ENCODE data around the gene DRD1. TPM values are rescaled to one million over a fixed set of nuclear protein-coding genes. Genes with fewer than 3 reads are reported as not detected.

Gene DRD1
- total and polyA plus RNA-seq, 2 experiments from 2014 or later = 0.11 to 0.14 TPM

DNA sequence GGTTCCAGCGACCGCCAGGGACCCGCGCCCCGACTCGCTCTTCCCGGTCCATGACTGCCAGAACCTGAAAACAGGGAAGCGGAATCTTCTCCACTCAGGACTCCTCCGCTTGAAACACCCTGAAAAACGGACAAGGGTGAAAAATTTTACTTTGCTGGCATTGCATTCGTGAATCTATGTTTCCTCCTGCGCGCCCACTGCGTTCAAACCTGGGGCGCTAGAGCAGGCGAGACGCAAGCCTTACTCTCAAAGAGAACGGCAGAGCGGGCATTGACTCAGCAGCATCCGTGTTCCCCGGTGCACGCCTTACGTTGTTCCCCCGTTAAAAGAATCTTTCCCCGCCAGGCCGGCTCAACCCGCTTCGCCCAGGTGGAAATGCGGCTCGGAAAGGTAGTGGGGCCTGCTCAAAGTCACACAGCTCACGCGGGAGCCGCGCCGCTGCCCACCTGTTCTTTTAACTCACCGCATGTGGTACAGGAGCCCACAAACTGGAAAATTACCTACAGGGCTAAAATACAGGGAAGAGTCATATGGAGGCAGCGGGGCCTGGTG lies 999 bp upstream of the DRD1 start:
- peak; percentile 29 for ATAC-seq
- Mint-ChIP-seq H3K27me3 (ENCODE audit: insufficient read depth, low read depth, poor library complexity) (peaks cover 36% of the 10 kb centered on the region), H3K27ac (no peak overlapping the region), H3K9me3 (no peaks in the 10 kb centered on the region; the same call in 1 of the 3 replicates), H3K4me1 (peaks cover 35% of the 10 kb centered on the region), H3K4me3 (peak overlapping the region; percentile 78), H3K36me3 (ENCODE audit: low read depth) (no peaks in the 10 kb centered on the region; the same call in 2 of the 3 replicates)
- Histone ChIP-seq H3K36me3 (ENCODE audit: insufficient read depth) (no peaks in the 10 kb centered on the region), H3K27ac (ENCODE audit: low read depth) (no peak overlapping the region), H3K79me2 (replicated peaks; ENCODE audit: insufficient read depth) (no peaks in the 10 kb centered on the region), H3K4me2 (peak overlapping the region; percentile 95), H3K27me3 (ENCODE audit: insufficient read depth) (peaks cover 69% of the 10 kb centered on the region), H3K4me1 (ENCODE audit: insufficient read depth) (peaks cover 35% of the 10 kb centered on the region), H4K20me1 (replicated peaks; ENCODE audit: insufficient read depth) (no peaks in the 10 kb centered on the region), H3K4me3 (peak overlapping the region; percentile 66), H3K9me2 (ENCODE audit: insufficient read depth) (no peaks in the 10 kb centered on the region), H3F3A (replicated peaks; ENCODE audit: low read depth) (no peaks in the 10 kb centered on the region), H2AFZ (peak overlapping the region; percentile 99)
- TF ChIP-seq NANOG (IDR thresholded peaks at IDR 0.05; ENCODE audit: borderline replicate concordance) (no peak), ZNF331 (CRISPR knock-in tag; IDR thresholded peaks at IDR 0.05; ENCODE audit: low read depth) (no peak)
- TF ChIP-seq, protein P1, sequence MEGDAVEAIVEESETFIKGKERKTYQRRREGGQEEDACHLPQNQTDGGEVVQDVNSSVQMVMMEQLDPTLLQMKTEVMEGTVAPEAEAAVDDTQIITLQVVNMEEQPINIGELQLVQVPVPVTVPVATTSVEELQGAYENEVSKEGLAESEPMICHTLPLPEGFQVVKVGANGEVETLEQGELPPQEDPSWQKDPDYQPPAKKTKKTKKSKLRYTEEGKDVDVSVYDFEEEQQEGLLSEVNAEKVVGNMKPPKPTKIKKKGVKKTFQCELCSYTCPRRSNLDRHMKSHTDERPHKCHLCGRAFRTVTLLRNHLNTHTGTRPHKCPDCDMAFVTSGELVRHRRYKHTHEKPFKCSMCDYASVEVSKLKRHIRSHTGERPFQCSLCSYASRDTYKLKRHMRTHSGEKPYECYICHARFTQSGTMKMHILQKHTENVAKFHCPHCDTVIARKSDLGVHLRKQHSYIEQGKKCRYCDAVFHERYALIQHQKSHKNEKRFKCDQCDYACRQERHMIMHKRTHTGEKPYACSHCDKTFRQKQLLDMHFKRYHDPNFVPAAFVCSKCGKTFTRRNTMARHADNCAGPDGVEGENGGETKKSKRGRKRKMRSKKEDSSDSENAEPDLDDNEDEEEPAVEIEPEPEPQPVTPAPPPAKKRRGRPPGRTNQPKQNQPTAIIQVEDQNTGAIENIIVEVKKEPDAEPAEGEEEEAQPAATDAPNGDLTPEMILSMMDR (conservative IDR thresholded peaks at IDR 0.05; ENCODE audit: low read depth in 2 of 2) = 0 out of 4 replicates have a peak, but pooled peaks of 1 of the 2 experiments have one; percentile 1
- DNase-seq (ENCODE audit: low spot score) = peak; percentile 64

DNA sequence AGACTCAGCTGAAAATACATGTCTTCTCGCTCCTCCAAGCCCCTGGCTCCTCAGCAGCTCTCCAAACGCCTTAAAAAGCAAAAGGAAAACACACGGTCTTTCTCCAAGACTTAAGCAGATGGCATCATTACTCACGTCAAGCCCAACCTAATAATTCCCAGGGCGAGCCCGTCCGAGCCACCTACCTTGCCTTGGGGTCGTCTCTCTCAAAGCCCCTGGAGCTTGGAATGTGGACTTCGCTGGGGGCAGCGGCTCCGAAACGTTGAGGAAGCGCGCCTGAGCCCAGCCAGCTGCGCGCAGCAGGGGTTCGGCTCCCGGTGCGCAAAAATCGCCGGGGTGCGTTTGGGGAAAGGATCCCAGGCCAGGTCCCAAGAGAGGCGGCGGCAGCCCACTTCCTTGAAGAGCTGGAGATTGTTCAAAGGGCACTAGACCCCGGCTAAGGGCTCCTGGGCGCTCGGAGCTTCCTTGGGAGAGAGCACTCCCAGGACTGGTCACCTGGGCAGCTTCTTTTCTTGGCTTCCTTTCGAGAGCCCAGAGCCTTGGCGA lies 395 bp downstream of the DRD1 start:
- TF ChIP-seq EZH2 (IDR thresholded peaks at IDR 0.05; ENCODE audit: low read depth, unreplicated experiment) (no peak), CREB1 (CRISPR knock-in tag; IDR thresholded peaks at IDR 0.05; ENCODE audit: low read depth) (no peak), JUNB (IDR thresholded peaks at IDR 0.05; ENCODE audit: unreplicated experiment) (no peak)
- Histone ChIP-seq H2AFZ (peak overlapping the region; percentile 94), H3K36me3 (ENCODE audit: insufficient read depth) (no peaks in the 10 kb centered on the region), H3F3A (replicated peaks; ENCODE audit: low read depth) (no peaks in the 10 kb centered on the region), H3K27me3 (ENCODE audit: insufficient read depth) (peaks cover 69% of the 10 kb centered on the region), H4K20me1 (replicated peaks; ENCODE audit: insufficient read depth) (no peaks in the 10 kb centered on the region), H3K79me2 (replicated peaks; ENCODE audit: insufficient read depth) (no peaks in the 10 kb centered on the region), H3K4me3 (peak overlapping the region; percentile 66), H3K9me2 (ENCODE audit: insufficient read depth) (no peaks in the 10 kb centered on the region), H3K4me1 (ENCODE audit: insufficient read depth) (peaks cover 46% of the 10 kb centered on the region), H3K27ac (ENCODE audit: low read depth) (no peak overlapping the region), H3K4me2 (peak overlapping the region; percentile 95)
- H3K27ac Mint-ChIP-seq = no peak overlapping the region
- H3K9me3 Mint-ChIP-seq = no peaks in the 10 kb centered on the region; the same call in 1 of the 3 replicates
- H3K27me3 Mint-ChIP-seq (ENCODE audit: insufficient read depth, low read depth, poor library complexity) = peaks cover 36% of the 10 kb centered on the region
- H3K4me1 Mint-ChIP-seq = peaks cover 34% of the 10 kb centered on the region
- DNase-seq (ENCODE audit: low spot score) (peak; percentile 44), ATAC-seq (peak; percentile 4)
- H3K4me3 Mint-ChIP-seq = peak overlapping the region; percentile 57
- H3K36me3 Mint-ChIP-seq (ENCODE audit: low read depth) = no peaks in the 10 kb centered on the region; the same call in 2 of the 3 replicates

DNA sequence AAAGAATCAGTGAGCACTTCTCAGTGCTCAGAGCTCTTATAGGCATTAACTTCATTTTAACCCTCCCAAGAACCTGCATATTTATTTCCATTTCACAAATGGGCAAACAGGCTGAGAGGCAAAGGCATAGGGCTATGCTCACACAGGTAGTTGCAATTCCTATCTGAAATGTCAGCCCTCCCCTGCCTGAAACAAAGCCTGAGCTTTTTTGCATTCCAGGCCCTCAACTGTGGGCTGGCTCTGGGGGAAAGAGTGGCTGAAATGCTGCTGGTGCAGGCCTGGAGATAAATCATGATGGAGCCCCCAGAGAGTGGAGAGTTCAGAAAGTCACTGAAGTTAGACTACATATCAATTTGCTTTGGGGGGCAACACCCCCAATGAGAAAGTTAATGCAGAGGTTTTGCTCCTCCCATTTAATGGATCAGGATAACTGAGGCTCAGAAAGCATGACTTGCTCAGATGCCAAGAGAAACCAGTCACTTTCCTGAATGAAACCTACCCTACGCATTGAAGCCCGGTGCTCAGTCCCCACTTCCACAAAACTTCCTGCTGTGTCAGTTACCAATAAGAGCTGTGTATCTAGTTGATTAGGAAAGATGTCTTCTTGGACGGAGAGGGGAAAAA lies 5.6 kb downstream of the DRD1 start:
- peak; percentile 46; the same call in 2 of the 3 replicates for ATAC-seq
- peaks cover 75% of the 10 kb centered on the region for H3K4me1 ChIP-seq (ENCODE audit: insufficient read depth)
- Mint-ChIP-seq H3K9me3 (no peaks in the 10 kb centered on the region; the same call in 2 of the 3 replicates), H3K36me3 (ENCODE audit: low read depth) (no peaks in the 10 kb centered on the region; the same call in 2 of the 3 replicates), H3K27ac (no peak overlapping the region), H3K4me3 (no peak overlapping the region), H3K27me3 (ENCODE audit: insufficient read depth, low read depth, poor library complexity) (peaks cover 8% of the 10 kb centered on the region), H3K4me1 (peaks cover 51% of the 10 kb centered on the region)
- H3F3A ChIP-seq (replicated peaks; ENCODE audit: low read depth) = no peaks in the 10 kb centered on the region
- no peaks in the 10 kb centered on the region for H3K36me3 ChIP-seq (ENCODE audit: insufficient read depth)
- H3K9me2 ChIP-seq (ENCODE audit: insufficient read depth) = no peaks in the 10 kb centered on the region
- H4K20me1 ChIP-seq (replicated peaks; ENCODE audit: insufficient read depth) = no peaks in the 10 kb centered on the region
- peaks cover 22% of the 10 kb centered on the region for H3K27me3 ChIP-seq (ENCODE audit: insufficient read depth)
- no peak overlapping the region for H2AFZ ChIP-seq
- peak; percentile 45 for DNase-seq (ENCODE audit: low spot score)
- H3K4me2 ChIP-seq = peak overlapping the region; percentile 41; the same call in 1 of the 2 replicates
- no peak overlapping the region for H3K27ac ChIP-seq (ENCODE audit: low read depth)
- H3K79me2 ChIP-seq (replicated peaks; ENCODE audit: insufficient read depth) = no peaks in the 10 kb centered on the region
- no peak overlapping the region for H3K4me3 ChIP-seq
- TF ChIP-seq ZNF331 (CRISPR knock-in tag; IDR thresholded peaks at IDR 0.05; ENCODE audit: low read depth) (no peak), EZH2 (IDR thresholded peaks at IDR 0.05; ENCODE audit: low read depth, unreplicated experiment) (no peak), POLR2AphosphoS5 (IDR thresholded peaks at IDR 0.05; ENCODE audit: low read depth) (no peak), NANOG (IDR thresholded peaks at IDR 0.05; ENCODE audit: borderline replicate concordance) (no peak), STAT1 (IDR thresholded peaks at IDR 0.05; ENCODE audit: unreplicated experiment) (no peak)
- TF ChIP-seq, protein P2, sequence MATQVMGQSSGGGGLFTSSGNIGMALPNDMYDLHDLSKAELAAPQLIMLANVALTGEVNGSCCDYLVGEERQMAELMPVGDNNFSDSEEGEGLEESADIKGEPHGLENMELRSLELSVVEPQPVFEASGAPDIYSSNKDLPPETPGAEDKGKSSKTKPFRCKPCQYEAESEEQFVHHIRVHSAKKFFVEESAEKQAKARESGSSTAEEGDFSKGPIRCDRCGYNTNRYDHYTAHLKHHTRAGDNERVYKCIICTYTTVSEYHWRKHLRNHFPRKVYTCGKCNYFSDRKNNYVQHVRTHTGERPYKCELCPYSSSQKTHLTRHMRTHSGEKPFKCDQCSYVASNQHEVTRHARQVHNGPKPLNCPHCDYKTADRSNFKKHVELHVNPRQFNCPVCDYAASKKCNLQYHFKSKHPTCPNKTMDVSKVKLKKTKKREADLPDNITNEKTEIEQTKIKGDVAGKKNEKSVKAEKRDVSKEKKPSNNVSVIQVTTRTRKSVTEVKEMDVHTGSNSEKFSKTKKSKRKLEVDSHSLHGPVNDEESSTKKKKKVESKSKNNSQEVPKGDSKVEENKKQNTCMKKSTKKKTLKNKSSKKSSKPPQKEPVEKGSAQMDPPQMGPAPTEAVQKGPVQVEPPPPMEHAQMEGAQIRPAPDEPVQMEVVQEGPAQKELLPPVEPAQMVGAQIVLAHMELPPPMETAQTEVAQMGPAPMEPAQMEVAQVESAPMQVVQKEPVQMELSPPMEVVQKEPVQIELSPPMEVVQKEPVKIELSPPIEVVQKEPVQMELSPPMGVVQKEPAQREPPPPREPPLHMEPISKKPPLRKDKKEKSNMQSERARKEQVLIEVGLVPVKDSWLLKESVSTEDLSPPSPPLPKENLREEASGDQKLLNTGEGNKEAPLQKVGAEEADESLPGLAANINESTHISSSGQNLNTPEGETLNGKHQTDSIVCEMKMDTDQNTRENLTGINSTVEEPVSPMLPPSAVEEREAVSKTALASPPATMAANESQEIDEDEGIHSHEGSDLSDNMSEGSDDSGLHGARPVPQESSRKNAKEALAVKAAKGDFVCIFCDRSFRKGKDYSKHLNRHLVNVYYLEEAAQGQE (IDR thresholded peaks at IDR 0.05; ENCODE audit: unreplicated experiment) = no peak
